GM19035 (cell line): ENCODE data around the gene PDCD1.
"Not testable (repeated sequence)": the region's sequence is repeated elsewhere in the genome, so short reads cannot be mapped to it uniquely, and the experiment has no call there.

Source experiments
- ATAC-seq: cut with Tn5 transposase; IDR thresholded peaks from one replicate; pipeline ENCODE4 v1.9.1; 2021; ENCODE audit not compliant: unreplicated experiment

PDCD1 gene

GRCh38 chr2:241835611-241836010 lies 23.1 kb downstream of the PDCD1 start:
- no peak for ATAC-seq

GRCh38 chr2:241834527-241835210 lies 24.0 kb downstream of the PDCD1 start:
- no peak for ATAC-seq

- ATAC-seq = not testable (repeated sequence)
Measured at GRCh38 chr2:241833756-241834526, 24.8 kb downstream of the PDCD1 start.

GRCh38 chr2:241833101-241833663 lies 25.5 kb downstream of the PDCD1 start:
- no peak for ATAC-seq

GRCh38 chr2:241827394-241827793 lies 31.3 kb downstream of the PDCD1 start:
- ATAC-seq = no peak

GRCh38 chr2:241823531-241824437 lies 34.9 kb downstream of the PDCD1 start:
- ATAC-seq = not testable (repeated sequence)

GRCh38 chr2:241822264-241822623 lies 36.5 kb downstream of the PDCD1 start:
- no peak for ATAC-seq

- ATAC-seq = no peak
Measured at GRCh38 chr2:241821460-241822263, 37.0 kb downstream of the PDCD1 start.

- no peak for ATAC-seq
Measured at GRCh38 chr2:241820625-241821384, 37.9 kb downstream of the PDCD1 start.

- not testable (repeated sequence) for ATAC-seq
Measured at GRCh38 chr2:241819947-241820624, 38.6 kb downstream of the PDCD1 start.

- no peak for ATAC-seq
Measured at GRCh38 chr2:241818943-241819270, 39.8 kb downstream of the PDCD1 start.

GRCh38 chr2:241818229-241818942 lies 40.3 kb downstream of the PDCD1 start:
- ATAC-seq = no peak

GRCh38 chr2:241817821-241818215 lies 40.9 kb downstream of the PDCD1 start:
- not testable (repeated sequence) for ATAC-seq

- ATAC-seq = no peak
Measured at GRCh38 chr2:241817126-241817820, 41.4 kb downstream of the PDCD1 start.

GRCh38 chr2:241816431-241817121 lies 42.1 kb downstream of the PDCD1 start:
- no peak for ATAC-seq

- ATAC-seq = no peak
Measured at GRCh38 chr2:241815477-241816430, 42.9 kb downstream of the PDCD1 start.
